ENCODE data around the gene PLAAT4.

PLAAT4 gene

DNA sequence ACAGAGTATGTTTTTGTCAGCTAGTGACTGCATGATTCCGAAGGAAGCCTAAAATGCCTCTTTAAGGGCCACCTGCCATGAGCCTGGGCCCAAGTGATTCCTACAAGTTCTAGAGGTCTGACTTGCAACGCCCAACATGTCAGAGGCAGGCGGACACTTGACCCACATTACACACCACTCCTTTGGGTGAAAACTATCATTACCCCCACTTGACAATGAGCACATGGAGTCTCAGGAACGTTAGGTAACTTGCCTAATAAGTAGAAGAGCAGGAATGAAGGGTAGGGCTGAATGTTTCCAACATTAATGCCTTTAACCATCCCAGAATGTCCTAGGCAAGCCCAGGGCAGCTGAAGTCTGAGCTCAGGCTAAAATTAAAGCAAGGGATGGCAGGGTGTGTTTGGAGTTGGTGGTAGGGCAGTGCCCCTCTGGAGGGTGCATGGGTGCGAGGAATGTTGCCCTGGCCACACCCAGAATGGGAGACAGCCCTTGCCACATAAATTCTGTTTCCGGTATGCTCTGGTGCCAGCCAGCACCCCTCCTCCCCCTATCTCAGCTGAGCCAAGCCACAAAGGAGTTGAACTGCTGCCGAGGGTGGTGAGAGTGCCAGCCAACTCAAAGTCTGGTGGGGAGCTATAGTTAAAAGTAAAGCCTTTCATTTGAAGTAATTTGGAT, 24.0 kb downstream of the PLAAT4 start:
- no peak overlapping the region for H3K4me3 ChIP-seq (ENCODE audit: low read length)
- peak; percentile 74 for DNase-seq (ENCODE audit: low read depth)
- TF ChIP-seq, protein P1, sequence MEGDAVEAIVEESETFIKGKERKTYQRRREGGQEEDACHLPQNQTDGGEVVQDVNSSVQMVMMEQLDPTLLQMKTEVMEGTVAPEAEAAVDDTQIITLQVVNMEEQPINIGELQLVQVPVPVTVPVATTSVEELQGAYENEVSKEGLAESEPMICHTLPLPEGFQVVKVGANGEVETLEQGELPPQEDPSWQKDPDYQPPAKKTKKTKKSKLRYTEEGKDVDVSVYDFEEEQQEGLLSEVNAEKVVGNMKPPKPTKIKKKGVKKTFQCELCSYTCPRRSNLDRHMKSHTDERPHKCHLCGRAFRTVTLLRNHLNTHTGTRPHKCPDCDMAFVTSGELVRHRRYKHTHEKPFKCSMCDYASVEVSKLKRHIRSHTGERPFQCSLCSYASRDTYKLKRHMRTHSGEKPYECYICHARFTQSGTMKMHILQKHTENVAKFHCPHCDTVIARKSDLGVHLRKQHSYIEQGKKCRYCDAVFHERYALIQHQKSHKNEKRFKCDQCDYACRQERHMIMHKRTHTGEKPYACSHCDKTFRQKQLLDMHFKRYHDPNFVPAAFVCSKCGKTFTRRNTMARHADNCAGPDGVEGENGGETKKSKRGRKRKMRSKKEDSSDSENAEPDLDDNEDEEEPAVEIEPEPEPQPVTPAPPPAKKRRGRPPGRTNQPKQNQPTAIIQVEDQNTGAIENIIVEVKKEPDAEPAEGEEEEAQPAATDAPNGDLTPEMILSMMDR (IDR thresholded peaks at IDR 0.05; ENCODE audit: insufficient read depth, low read depth, low read length, missing control alignments) = no peak

DNA sequence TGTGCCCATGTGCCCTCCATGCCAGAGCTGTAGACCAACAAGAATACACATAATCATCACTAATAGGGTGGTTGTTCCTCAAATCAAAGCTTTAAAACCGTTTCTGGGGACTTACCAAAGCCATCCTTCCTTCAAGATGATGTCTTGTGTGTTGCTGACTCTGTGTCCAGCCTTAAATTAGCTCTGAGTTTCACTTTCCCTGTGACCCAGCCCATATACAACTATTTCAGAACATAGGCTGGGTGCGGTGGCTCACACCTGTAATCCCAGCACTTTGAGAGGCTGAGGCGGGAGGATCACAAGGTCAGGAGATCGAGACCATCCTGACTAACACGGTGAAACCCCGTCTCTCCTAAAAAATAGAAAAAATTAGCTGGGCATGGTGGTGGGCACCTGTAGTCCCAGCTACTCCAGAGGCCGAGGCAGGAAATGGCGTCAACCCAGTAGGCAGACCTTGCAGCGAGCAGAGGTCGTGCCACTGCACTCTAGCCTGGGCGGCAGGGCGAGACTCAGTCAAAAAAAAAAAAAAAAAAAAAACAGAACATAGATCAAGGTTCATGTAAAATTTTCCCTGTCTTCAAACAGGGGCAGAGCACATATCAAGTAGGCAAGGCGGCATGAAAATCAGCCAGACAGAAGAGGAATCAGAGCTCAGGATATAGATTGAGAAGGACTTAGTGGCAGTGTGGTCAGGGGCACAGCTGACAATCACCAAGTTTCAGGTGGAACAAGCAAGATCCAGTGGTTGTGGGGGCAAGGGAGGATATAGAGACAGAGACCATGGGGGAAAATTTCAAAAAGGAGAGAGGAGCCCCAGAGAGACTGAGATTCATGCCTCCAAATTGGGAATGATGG, 26.8 kb downstream of the PLAAT4 start, which contains the start of gene PLAAT2:
PLAAT2 (minus strand) TSS at position 179 of the 855 bp plus-strand sequence; CDS start at position 124, 55 bp downstream.
- no peak within 1 kb of the TSS for H3K4me3 ChIP-seq (ENCODE audit: low read length)
- no peak for DNase-seq (ENCODE audit: low read depth)
- TF ChIP-seq, protein P1 (IDR thresholded peaks at IDR 0.05; ENCODE audit: insufficient read depth, low read depth, low read length, missing control alignments) = no peak

DNA sequence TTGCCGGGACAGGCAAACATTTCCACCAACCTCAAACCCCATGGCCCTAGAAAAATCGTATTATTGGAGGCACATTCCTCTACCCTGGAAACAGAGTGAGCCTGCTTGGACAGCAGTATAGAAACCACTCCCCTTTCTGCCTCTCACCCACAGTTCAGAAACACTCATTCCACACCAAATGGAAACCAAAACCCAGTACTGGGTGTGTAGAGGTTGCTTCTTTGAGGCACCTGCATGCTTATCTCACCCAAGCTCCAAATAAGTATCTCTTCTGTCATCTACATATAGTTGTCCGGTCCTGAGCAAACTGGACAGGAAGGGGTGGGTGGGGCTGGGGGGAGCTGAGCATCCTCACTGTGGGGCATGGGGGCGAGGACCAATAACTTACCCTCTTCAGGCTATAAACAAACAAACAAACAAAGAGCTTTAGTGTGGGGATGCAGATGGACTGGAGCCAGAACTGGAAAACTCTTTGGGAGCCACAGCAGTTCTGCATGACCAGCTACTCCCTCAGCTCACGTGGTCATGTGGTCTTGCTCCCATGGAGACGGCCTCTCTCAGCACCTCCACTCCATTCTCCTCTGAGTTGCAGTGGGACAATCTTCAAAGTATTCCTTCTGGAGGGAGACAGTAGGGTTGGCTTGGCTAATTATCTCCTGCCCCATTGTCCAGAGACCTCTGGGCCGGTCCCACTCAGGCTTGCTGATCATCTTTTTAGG, 27.6 kb downstream of the PLAAT4 start:
- TF ChIP-seq, protein P1 (IDR thresholded peaks at IDR 0.05; ENCODE audit: insufficient read depth, low read depth, low read length, missing control alignments) = no peak
- no peak for DNase-seq (ENCODE audit: low read depth)
- no peak overlapping the region for H3K4me3 ChIP-seq (ENCODE audit: low read length)

DNA sequence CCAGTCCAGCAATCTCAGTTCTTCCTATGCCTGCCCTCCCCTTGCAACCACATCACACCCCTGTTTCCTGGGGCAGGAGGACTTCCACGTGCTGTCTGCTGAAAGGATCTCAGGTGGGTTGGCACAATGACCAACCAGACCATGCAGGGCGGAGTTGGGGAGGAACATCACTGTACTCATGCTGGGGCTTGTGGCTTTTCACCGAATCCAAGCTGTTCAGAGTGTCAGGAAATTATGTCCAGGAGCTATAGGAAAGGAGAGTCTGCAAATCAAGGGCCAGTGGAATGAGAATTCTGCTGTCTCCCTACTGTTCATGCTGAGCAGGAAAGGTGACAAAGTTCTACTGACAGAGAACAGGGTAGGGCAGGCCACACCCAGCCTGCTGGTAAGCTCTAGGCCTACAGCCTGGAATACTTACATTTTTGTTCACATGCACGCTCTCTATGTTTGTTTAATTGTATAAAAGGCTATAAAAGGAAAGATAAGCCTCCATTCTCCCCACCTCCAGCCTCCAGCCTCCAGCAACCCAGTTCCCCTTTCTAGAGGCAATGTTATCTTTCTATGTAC, 28.3 kb downstream of the PLAAT4 start:
- peak; percentile 85 for DNase-seq (ENCODE audit: low read depth)

DNA sequence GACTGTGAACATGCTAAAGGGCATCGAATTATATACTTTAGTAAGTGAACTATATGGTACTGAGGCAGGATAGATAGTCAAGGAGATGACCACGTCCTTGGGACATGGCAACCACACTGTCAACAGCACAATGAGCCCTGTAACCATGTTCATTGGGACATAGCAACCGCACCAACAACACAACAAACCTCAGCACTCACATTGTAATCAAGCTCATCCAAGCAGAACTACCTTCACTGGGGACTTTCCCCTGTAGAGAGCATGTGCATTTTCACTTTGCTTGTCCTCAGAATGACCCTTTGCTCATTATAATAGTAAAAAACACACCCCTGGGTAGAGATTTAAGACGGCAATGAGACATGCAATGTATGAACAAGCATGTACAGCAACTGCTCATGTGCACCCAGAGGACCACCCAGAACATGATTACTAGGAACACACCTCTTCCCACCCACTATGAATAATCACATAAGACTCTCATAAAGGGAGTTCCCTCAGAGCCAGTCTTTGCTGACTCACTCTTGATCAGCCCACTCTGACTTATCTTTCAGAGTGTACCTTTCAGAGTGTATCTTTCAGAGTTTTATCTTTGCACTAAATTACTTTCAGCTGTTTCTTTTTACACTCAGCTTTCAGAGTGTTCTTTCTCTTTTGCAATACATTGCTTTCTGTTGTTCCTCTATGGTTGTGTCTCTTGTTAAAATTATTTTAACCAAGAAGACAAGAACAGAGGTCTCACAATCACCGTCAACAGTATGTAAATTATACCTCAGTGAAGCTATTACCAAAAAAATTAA, 30.6 kb downstream of the PLAAT4 start:
- no peak overlapping the region for H3K4me3 ChIP-seq (ENCODE audit: low read length)
- DNase-seq (ENCODE audit: low read depth) = peak; percentile 98
- TF ChIP-seq, protein P1 (IDR thresholded peaks at IDR 0.05; ENCODE audit: insufficient read depth, low read depth, low read length, missing control alignments) = no peak

More for the DNA sequence above, 28.3 kb downstream of the PLAAT4 start:
- TF ChIP-seq, protein P1 (IDR thresholded peaks at IDR 0.05; ENCODE audit: insufficient read depth, low read depth, low read length, missing control alignments) = peak; percentile 6
- no peak overlapping the region for H3K4me3 ChIP-seq (ENCODE audit: low read length)

DNA sequence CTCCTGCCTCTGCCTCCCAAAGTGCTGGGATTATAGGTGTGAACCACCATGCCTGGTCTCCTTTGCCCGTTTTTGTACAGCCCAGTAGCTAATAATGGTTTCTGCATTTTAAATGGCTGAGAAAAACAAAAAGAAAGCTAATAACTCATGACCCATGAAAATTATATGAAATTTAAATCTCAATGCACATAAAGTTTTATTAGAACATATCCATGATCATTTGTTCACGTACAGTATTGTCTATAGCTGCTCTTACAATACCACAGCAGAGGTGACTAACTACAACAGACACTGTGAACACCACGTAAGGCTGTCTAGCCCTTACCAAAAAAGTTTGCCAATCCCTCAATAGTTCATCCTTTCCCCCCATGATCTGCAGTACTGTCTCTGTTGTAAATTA, 33.0 kb downstream of the PLAAT4 start:
- TF ChIP-seq, protein P1 (IDR thresholded peaks at IDR 0.05; ENCODE audit: insufficient read depth, low read depth, low read length, missing control alignments) = no peak
- DNase-seq (ENCODE audit: low read depth) = no peak
- H3K4me3 ChIP-seq (ENCODE audit: low read length) = no peak overlapping the region

Data from epithelial cell of esophagus (primary cell).